Smooth muscle cell (in vitro differentiated cells): Measurements from ENCODE around the gene SRP68. TPM values are rescaled to one million over a fixed set of nuclear protein-coding genes. Genes with fewer than 3 reads are reported as not detected.

Experiments used
- DNase-seq: peaks from one replicate; lab custom pipeline; 2025; ENCODE audit not compliant: unreplicated experiment; lab: John Stamatoyannopoulos, UW
- H2AFZ ChIP-seq: fragments of 200-600 bp; sonication (generic); 2 replicates; pipeline ENCODE4 v1.6.0; 2016; ENCODE audit warnings: antibody characterized with exemption, low read depth, mild to moderate bottlenecking
- H3F3A ChIP-seq: fragments of 200-600 bp; sonication (generic); 2 replicates; pipeline ENCODE4 v1.6.0; 2017; ENCODE audit warnings: antibody characterized with exemption, low read depth
- H3K27ac ChIP-seq: fragments of 200-600 bp; sonication (generic); 2 replicates; pipeline ENCODE4 v1.5.1; 2016; ENCODE audit warnings: low read depth, mild to moderate bottlenecking
- H3K27me3 ChIP-seq: fragments of 200-600 bp; sonication (generic); 2 replicates; pipeline ENCODE4 v1.6.1; 2016; ENCODE audit warnings: low read depth, mild to moderate bottlenecking
- H3K36me3 ChIP-seq: fragments of 200-600 bp; sonication (generic); 2 replicates; pipeline ENCODE4 v1.5.1; 2016; ENCODE audit warnings: low read depth
- H3K4me1 ChIP-seq: fragments of 200-600 bp; sonication (generic); 2 replicates; pipeline ENCODE4 v1.5.1; 2016; ENCODE audit warnings: low read depth
- H3K4me2 ChIP-seq: fragments of 200-600 bp; sonication (generic); 2 replicates; pipeline ENCODE4 v1.6.0; 2016; ENCODE audit warnings: mild to moderate bottlenecking
- H3K4me3 ChIP-seq: fragments of 200-600 bp; sonication (generic); 2 replicates; pipeline ENCODE4 v1.5.1; 2016; ENCODE audit warnings: mild to moderate bottlenecking
- H3K79me2 ChIP-seq: fragments of 200-600 bp; sonication (generic); 2 replicates; pipeline ENCODE4 v1.6.0; 2016; ENCODE audit warnings: low read depth, mild to moderate bottlenecking
- H3K9ac ChIP-seq: fragments of 200-600 bp; sonication (generic); 2 replicates; pipeline ENCODE4 v1.6.0; 2016; ENCODE audit warnings: low read depth
- H3K9me3 ChIP-seq: fragments of 200-600 bp; sonication (generic); replicated peaks from 2 replicates; pipeline ENCODE4 v1.5.1; 2016; ENCODE audit warnings: low read depth
- H4K20me1 ChIP-seq: fragments of 200-600 bp; sonication (generic); 2 replicates; pipeline ENCODE4 v1.6.0; 2016; ENCODE audit warnings: low read depth
- WGBS: methylation state at CpG from one replicate; pipeline ENCODE4 v1.1.7; 2016; ENCODE audit warnings: low lambda C conversion rate; 5-methylcytosine and 5-hydroxymethylcytosine counted together
- polyA plus RNA-seq: library from polyadenylated mRNA; unstranded; fragments of >200 nt; fragmentation: Nextera tagmentation; extraction: Ambion mirVana; gene quantifications from 2 replicates; pipeline ENCODE4 v1.2.1, GENCODE V29; 2016
- total RNA-seq: library from RNA; depleted of rRNA; stranded (reverse); fragments of >200 nt; gene quantifications from 2 replicates; pipeline ENCODE4 v1.2.3, GENCODE V29; 2014
- TF ChIP-seq, protein P1 (sequence below): fragments of 200-600 bp; sonication (generic); IDR thresholded peaks from 2 replicates; pipeline ENCODE4 v1.5.1; 2017; ENCODE audit warnings: borderline replicate concordance, mild to moderate bottlenecking, antibody characterized with exemption; ENCODE audit not compliant: insufficient read depth, poor library complexity, severe bottlenecking

The SRP68 gene
- total and polyA plus RNA-seq, 2 experiments from 2014 or later = 67.5 to 96.3 TPM

DNA sequence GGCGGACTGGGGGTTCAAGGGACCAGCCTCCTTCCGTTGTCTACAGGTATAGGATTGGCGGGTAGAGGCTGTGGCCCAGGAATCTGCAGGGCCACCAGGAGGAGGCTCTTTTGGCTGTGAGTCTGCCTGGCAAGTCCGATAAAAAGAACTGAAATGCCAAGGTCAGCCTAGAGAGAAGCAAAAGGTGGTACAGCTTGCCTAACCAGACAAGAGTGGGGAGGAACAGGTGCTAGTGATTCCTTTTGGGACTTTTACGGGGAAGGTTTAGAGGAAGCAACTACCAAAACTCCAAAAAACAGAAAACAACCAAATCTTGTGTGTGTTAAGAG is 39.6 kb downstream of the SRP68 start:
- H3K36me3 ChIP-seq = no peaks in the 10 kb centered on the region
- H3K4me2 ChIP-seq = no peak overlapping the region
- 94% methylated on average over 5 of the region's 5 CpGs for WGBS
- no peaks in the 10 kb centered on the region for H3F3A ChIP-seq
- DNase-seq = no peak
- no peak overlapping the region for H3K4me3 ChIP-seq
- H3K4me1 ChIP-seq = peaks cover 14% of the 10 kb centered on the region
- H3K27ac ChIP-seq = no peak overlapping the region
- TF ChIP-seq, protein P1, sequence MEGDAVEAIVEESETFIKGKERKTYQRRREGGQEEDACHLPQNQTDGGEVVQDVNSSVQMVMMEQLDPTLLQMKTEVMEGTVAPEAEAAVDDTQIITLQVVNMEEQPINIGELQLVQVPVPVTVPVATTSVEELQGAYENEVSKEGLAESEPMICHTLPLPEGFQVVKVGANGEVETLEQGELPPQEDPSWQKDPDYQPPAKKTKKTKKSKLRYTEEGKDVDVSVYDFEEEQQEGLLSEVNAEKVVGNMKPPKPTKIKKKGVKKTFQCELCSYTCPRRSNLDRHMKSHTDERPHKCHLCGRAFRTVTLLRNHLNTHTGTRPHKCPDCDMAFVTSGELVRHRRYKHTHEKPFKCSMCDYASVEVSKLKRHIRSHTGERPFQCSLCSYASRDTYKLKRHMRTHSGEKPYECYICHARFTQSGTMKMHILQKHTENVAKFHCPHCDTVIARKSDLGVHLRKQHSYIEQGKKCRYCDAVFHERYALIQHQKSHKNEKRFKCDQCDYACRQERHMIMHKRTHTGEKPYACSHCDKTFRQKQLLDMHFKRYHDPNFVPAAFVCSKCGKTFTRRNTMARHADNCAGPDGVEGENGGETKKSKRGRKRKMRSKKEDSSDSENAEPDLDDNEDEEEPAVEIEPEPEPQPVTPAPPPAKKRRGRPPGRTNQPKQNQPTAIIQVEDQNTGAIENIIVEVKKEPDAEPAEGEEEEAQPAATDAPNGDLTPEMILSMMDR = no peak
- H3K27me3 ChIP-seq = no peaks in the 10 kb centered on the region
- no peak overlapping the region for H3K9ac ChIP-seq
- H2AFZ ChIP-seq = no peak overlapping the region
- H4K20me1 ChIP-seq = no peaks in the 10 kb centered on the region
- no peaks in the 10 kb centered on the region for H3K79me2 ChIP-seq
- H3K9me3 ChIP-seq = no peaks in the 10 kb centered on the region

DNA sequence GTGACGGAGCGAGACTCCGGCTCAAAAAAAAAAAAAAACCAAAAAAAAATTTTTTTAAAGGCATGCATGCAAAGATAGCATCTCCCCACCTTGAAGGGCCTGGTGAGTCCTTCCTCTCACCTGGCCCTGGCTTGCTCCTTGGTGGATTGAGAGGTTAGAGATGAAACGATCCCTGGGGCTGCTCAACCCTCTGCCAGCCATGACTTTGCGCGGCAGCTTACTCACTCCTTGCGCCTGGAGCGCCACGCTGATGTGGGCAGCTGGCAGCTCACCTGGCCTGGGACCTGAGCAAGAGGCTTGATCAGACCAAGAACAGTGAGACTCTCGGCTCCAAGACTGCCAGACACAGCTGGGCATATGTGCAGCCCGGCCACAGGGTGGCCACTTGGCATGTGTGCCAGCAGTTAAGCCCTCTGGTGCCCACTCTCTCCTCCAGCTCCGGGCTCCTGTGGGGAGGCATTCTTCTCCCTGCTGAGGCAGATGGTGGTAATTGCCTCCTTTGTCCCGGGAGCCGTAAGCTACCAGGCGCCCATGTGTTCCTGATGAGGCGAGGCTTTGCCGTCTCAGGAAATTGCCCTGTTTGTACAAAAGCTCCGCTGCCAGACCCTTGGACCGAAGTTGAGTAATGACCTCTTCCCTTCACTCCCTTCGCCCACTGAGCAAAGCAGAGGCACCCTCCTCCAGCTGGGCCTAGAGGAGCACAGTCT is 40.1 kb downstream of the SRP68 start:
- 95% methylated on average over 17 of the region's 20 CpGs for WGBS
- no peak overlapping the region for H3K27ac ChIP-seq
- no peak overlapping the region for H2AFZ ChIP-seq
- H3K9ac ChIP-seq = no peak overlapping the region
- DNase-seq = no peak
- no peaks in the 10 kb centered on the region for H3F3A ChIP-seq
- no peaks in the 10 kb centered on the region for H3K27me3 ChIP-seq
- H3K9me3 ChIP-seq = no peaks in the 10 kb centered on the region
- H3K79me2 ChIP-seq = no peaks in the 10 kb centered on the region
- H3K4me2 ChIP-seq = no peak overlapping the region
- no peak overlapping the region for H3K4me3 ChIP-seq
- no peaks in the 10 kb centered on the region for H3K36me3 ChIP-seq
- TF ChIP-seq, protein P1 = no peak
- no peaks in the 10 kb centered on the region for H4K20me1 ChIP-seq
- peaks cover 9% of the 10 kb centered on the region for H3K4me1 ChIP-seq

DNA sequence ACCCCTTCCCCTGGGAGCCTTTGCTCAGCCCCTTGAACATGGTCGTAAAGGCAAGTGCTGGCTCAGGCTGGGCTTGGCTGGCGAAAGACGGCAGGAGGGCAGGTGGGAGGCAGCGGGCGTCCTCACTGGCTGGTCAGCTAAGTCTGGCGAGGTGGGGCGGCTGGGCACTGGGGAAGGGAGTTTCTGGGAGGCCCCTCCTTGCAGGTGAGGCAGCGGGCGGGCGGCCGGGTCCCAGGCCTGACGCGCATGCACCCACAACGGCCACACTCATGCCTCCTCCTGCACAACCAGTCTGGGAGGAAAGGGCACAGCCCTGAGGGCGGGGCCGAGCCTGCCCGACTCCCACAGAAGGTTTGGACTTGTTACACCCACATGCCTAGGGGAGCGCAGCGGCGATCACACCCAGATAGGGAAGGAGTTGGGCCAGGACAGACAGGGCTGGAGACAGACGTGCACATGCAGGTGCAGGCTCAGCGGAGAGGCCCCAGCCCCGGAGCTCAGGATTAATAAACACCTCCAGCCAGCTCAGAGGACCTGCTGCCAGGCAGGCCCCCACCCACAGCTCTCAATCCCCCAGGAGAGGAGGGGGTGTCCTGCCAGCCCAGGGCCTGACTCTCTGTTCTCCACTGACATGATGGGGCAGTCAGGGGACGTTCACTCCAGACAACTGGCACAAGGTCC is 45.0 kb downstream of the SRP68 start, which contains the start of gene EVPL:
TSS of gene EVPL (minus strand) at position 148 of the 681 bp plus-strand sequence. CDS start at position 40, 108 bp downstream.
- Histone ChIP-seq H3K27ac (no peak within 1 kb of the TSS), H3K4me2 (no peak within 1 kb of the TSS), H3K79me2 (no peaks in the 10 kb centered on the region), H4K20me1 (no peaks in the 10 kb centered on the region), H3K4me1 (peaks cover 4% of the 10 kb centered on the region), H2AFZ (no peak within 1 kb of the TSS), H3K36me3 (no peaks in the 10 kb centered on the region), H3K9me3 (no peaks in the 10 kb centered on the region), H3F3A (no peaks in the 10 kb centered on the region), H3K9ac (no peak within 1 kb of the TSS), H3K4me3 (no peak within 1 kb of the TSS), H3K27me3 (no peaks in the 10 kb centered on the region)
- 83% methylated on average over 20 of the region's 24 CpGs for WGBS
- no peak for DNase-seq
- TF ChIP-seq, protein P1 = no peak
